HG02588 (cell line): ENCODE results near the gene SORL1.

Source experiments
- ATAC-seq: cut with Tn5 transposase; IDR thresholded peaks from one replicate; pipeline ENCODE4 v1.9.1; 2021; ENCODE audit warnings: mild to moderate bottlenecking, moderate library complexity; ENCODE audit not compliant: unreplicated experiment

Gene SORL1

GRCh38 chr11:121530257-121530656 lies 78.1 kb downstream of the SORL1 start:
- ATAC-seq: no peak

- ATAC-seq: no peak
These were observed 81.5 kb downstream of the SORL1 start for GRCh38 chr11:121533601-121534000.

DNA sequence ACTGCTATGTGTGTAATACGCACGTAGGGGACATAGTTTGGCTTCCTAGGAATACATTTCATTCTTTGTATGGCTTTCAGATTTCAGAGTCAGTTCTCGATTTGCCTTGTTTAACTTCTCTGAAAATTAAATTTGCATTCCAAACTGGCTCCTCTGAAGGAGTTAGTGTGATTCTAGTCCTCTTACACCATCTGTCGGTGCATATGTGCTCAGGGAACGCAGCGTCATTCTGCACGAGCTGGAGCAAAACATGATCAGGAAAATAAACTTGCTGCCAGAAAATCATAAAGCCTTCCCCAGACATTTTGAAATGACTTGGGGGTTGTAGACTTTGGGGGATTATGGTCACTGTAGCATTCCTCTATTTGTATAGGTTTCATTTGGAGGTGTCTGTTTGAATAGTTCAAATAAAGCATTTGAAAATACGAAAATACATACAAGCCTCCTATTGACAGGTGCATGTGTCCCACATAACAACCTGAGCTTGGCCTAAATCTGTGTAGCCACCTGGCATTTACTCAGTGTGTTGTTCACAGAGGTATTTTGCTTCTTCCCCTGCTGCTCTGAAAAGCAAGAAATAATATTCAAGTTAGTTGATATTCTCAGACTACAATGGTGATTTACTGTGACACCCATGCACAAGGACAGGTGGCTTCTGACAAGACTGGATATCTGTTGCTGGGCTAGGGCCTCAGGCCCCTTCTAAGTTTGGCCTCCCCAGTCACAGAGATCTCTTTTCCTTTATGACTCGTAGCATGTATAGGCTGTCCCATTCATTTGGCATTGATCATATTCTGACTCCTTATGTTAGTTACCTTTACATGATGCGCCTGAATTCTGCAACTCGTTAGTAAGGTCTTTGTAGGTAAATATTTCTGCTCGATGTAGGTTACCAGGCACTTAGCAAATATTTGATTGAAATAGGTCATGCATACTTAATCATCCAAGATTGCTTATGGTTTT lies 82.3 kb downstream of the SORL1 start:
- ATAC-seq: no peak

DNA sequence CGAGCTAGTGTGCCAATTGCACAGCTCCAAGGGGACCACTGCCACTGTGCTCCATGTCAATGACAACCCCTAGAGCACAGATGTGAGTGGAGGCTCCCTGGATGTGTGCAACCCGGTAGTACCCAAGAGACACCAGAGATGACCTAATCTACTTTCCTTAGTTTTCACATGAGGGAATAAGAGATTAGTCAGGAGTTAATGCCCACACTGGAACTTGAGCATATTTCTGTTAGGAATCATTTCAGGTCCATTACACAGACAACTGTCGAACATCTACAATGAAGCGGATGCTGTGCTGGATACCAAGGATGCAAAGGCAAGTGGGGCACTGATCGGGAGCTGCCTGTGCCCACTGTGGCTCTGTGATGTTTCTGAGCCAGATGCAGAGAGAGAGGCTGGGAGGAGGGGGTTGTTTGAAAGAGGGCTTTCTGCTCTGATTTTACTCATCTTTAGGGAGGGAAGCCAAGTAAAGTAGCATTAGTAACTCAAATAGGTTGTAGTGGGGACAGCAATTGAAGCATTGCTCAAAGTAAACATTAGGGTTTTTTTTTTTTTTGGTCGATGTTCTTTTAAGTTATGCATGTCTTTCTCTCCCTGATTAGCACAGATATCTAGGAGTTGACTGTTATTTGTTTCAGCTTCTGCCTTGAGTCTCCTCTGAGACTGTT lies 83.1 kb downstream of the SORL1 start:
- ATAC-seq: no peak

DNA sequence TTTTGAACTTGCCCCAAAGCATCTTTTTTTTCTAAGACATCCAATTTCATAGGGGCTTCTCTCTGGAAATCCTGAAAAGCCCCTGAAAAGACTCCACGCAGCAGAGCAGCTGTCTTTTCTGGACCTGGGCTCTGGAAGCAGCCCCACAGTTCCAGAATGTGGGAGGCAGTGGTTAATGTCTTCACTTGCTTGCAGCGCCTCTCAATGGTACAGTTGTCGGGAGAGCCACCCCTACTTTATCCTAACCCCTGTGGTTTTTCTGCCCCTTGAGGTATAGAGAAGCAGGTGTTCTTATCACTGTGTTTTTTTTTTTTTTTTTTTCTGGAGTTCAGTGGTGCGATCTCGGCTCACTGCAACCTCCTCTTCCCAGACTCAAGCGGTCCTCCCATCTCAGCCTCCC lies 84.0 kb downstream of the SORL1 start:
- no peak for ATAC-seq

GRCh38 chr11:121538054-121538453 lies 85.9 kb downstream of the SORL1 start:
- ATAC-seq: no peak

GRCh38 chr11:121539000-121539399 lies 86.9 kb downstream of the SORL1 start:
- ATAC-seq: no peak

GRCh38 chr11:121540627-121541026 lies 88.5 kb downstream of the SORL1 start:
- ATAC-seq: no peak

- ATAC-seq: no peak
These were observed 91.8 kb downstream of the SORL1 start for GRCh38 chr11:121543836-121544380.

- no peak for ATAC-seq
These were observed 92.8 kb downstream of the SORL1 start for GRCh38 chr11:121544956-121545355.

DNA sequence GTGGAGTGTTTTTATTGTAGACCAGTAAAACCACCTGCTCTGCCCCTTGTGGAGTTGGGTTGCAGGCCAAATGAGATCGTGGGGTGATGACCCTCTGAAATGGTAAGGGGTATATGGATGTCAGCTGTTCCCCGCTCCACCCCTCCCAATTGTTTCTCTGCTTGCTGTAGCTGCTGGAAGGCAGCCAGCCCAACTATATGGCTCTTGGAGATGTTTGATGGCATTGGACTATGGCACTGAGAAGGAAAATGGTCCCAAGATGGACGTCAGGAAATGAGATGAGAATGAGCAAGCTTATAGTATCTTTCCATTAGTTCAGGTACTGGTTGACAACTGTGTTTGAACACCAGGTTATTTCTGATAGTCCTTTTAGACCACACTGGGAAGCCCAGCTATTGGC lies 95.5 kb downstream of the SORL1 start:
- ATAC-seq: no peak

GRCh38 chr11:121550247-121551030 lies 98.3 kb downstream of the SORL1 start:
- ATAC-seq: no peak

DNA sequence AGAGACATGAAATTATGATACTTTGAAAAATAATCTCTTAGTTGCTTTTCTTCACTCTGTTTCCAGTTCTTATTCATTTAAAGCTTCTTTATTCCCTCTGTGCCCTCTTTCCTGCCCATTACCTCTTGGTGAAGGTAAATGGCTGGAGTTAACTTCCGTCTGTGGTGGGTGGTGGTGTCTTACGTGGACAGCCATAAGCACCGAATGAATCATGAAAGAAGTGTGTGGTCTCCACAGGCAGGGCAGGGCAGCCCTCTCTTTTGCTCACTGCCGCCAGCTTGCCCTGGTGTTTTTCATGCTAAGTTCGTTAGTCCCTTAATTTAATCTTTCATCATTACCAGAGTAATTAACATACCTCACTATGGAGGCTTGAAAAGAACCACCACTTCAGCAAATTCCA lies 99.3 kb downstream of the SORL1 start:
- no peak for ATAC-seq

- ATAC-seq: no peak
These were observed 100.0 kb downstream of the SORL1 start for GRCh38 chr11:121552154-121552553.

- no peak for ATAC-seq
These were observed 100.5 kb downstream of the SORL1 start for GRCh38 chr11:121552644-121553043.

GRCh38 chr11:121553389-121553788 lies 101.3 kb downstream of the SORL1 start:
- no peak for ATAC-seq

GRCh38 chr11:121553806-121554205 lies 101.7 kb downstream of the SORL1 start:
- ATAC-seq: no peak

- ATAC-seq: no peak
These were observed 102.4 kb downstream of the SORL1 start for GRCh38 chr11:121554552-121554951.

DNA sequence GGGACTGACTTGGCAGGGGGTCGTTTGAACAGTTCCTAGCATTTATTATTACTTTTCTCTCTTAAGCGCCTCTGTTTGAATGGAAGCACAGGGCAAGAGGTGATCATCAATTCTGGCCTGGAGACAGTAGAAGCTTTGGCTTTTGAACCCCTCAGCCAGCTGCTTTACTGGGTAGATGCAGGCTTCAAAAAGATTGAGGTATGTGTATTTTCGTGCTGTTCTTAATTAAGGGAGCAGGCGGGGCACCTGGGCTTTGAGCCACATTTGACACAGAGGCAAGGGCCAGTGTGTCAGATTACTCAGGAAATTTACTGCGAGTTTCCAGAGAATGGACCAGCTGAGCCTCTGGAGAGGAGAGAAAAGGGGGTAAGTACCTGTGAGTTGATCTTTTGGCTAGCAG lies 103.0 kb downstream of the SORL1 start:
- ATAC-seq: no peak

DNA sequence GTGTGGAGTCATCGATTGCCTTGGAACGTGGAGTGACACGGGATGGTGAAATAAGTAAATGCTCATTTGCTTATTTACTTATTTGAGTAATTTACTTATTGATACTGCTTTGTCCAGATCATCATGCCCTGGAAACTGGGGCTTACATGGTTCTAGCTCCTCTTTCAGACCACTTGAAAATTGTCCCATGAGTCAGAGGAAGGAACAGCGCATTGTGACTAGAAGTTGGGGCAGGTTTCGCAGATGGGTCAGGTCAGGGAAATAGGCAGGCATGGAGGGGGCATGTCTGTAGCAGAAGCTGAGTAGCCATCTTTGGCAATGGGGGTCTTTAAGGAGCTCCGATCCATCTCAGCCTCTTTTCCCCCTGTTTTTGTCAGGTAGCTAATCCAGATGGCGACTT lies 104.8 kb downstream of the SORL1 start:
- no peak for ATAC-seq

DNA sequence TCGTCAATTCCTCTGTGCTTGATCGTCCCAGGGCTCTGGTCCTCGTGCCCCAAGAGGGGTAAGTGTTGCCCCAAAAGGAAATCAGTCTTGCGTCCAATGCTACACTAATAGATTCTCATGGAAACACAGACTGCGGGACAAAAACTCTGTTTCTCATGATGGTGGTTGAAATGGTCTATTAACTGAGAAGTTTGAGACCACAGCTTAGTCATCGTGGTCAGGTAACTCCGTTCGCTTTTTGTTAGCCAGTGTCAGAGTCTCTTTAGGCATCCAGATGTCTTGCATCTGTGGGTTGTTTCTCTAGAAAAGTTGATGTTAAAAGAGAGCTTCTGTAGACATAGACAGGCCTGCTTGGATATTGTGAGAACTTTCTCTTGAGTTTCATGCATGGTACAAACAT lies 105.2 kb downstream of the SORL1 start:
- ATAC-seq: peak; percentile 67
